Stimulated activated CD8-positive, alpha-beta memory T cell treated with anti-CD3 and anti-CD28 coated beads, Interleukin-12 subunit alpha, Interleukin-12 subunit beta, amount 100 ng/mL, for 24 hours (primary cell): ENCODE results near the gene EFL1.
"Not testable (repeated sequence)": the region's sequence is repeated elsewhere in the genome, so short reads cannot be mapped to it uniquely, and the experiment has no call there.

Experiments used
- DNase-seq: peaks from one replicate; pipeline ENCODE4 v3.0.0-alpha.2; 2020; ENCODE audit errors: extremely low read depth

EFL1 gene

GRCh38 chr15:82197733-82198594 is 64.6 kb downstream of the EFL1 start:
- no peak for DNase-seq

- no peak for DNase-seq
These were observed 66.2 kb downstream of the EFL1 start for GRCh38 chr15:82196353-82196752.

GRCh38 chr15:82195818-82196217 is 66.7 kb downstream of the EFL1 start:
- not testable (repeated sequence) for DNase-seq

- DNase-seq, result not testable (repeated sequence)
These were observed 68.0 kb downstream of the EFL1 start for GRCh38 chr15:82194488-82194887.

GRCh38 chr15:82193435-82193834 is 69.1 kb downstream of the EFL1 start:
- DNase-seq, result not testable (repeated sequence)

GRCh38 chr15:82192394-82192793 is 70.1 kb downstream of the EFL1 start:
- DNase-seq, result not testable (repeated sequence)

GRCh38 chr15:82186719-82187406 is 75.7 kb downstream of the EFL1 start:
- DNase-seq, result no peak

GRCh38 chr15:82186161-82186560 is 76.4 kb downstream of the EFL1 start:
- DNase-seq, result no peak

GRCh38 chr15:82184776-82185175 is 77.8 kb downstream of the EFL1 start:
- no peak for DNase-seq

GRCh38 chr15:82184355-82184754 is 78.2 kb downstream of the EFL1 start:
- DNase-seq, result no peak

- DNase-seq, result no peak
These were observed 79.2 kb downstream of the EFL1 start for GRCh38 chr15:82183121-82184031.

GRCh38 chr15:82181371-82181770 is 81.2 kb downstream of the EFL1 start:
- DNase-seq, result no peak

- DNase-seq, result no peak
These were observed 84.5 kb downstream of the EFL1 start for GRCh38 chr15:82178061-82178460.

- DNase-seq, result no peak
These were observed 85.1 kb downstream of the EFL1 start for GRCh38 chr15:82177291-82178010.

- DNase-seq, result no peak
These were observed 86.0 kb downstream of the EFL1 start for GRCh38 chr15:82176542-82176941.

- DNase-seq, result no peak
These were observed 87.9 kb downstream of the EFL1 start for GRCh38 chr15:82174471-82175235.

GRCh38 chr15:82173108-82173507 is 89.4 kb downstream of the EFL1 start:
- DNase-seq, result no peak

- no peak for DNase-seq
These were observed 90.0 kb downstream of the EFL1 start for GRCh38 chr15:82172506-82172905.

GRCh38 chr15:82168757-82169156 is 93.8 kb downstream of the EFL1 start:
- no peak for DNase-seq

GRCh38 chr15:82168296-82168695 is 94.2 kb downstream of the EFL1 start:
- no peak for DNase-seq

GRCh38 chr15:82165948-82166376 is 96.6 kb downstream of the EFL1 start:
- no peak for DNase-seq
